Peyer's patch (tissue), 4 donors: ENCODE measurements around the gene TMEM231. TPM values are rescaled to one million over a fixed set of nuclear protein-coding genes. Genes with fewer than 3 reads are reported as not detected.

Source experiments
- DNase-seq, 3 donors: peaks; one replicate each; pipeline ENCODE4 v3.0.0-alpha.2; 2017 to 2019
- H3K27ac ChIP-seq, 4 donors: fragments of 200-600 bp; sonication (generic); one replicate each; pipeline ENCODE4 v1.5.1; 2016 to 2019
- H3K27me3 ChIP-seq, 2 donors: fragments of 200-600 bp; sonication (generic); one replicate each; pipeline ENCODE4 v1.5.1; 2019
- H3K36me3 ChIP-seq, 3 donors: fragments of 200-600 bp; sonication (generic); one replicate each; pipeline ENCODE4 v1.5.1; 2016 to 2019
- H3K4me1 ChIP-seq, 4 donors: fragments of 200-600 bp; sonication (generic); one replicate each; pipeline ENCODE4 v1.5.1; 2016 to 2019
- H3K4me3 ChIP-seq, 4 donors: fragments of 200-600 bp; sonication (generic); 1 replicate in 3 of 4; 2 replicates in 1 of 4; pipeline ENCODE4 v1.5.1; 2016 to 2019; ENCODE audit warnings: mild to moderate bottlenecking in 1 of 4
- H3K9me3 ChIP-seq, 4 donors: fragments of 200-600 bp; sonication (generic); one replicate each; pipeline ENCODE4 v1.5.1; 2016 to 2019; ENCODE audit warnings: mild to moderate bottlenecking in 1 of 4
- CTCF ChIP-seq, 6 experiments: fragments of 450-650 bp in 4 of 6; fragments of 200-600 bp in 2 of 6; sonication (generic) in 1 of 6; IDR thresholded peaks; one replicate each; pipeline ENCODE4 v1.5.1; 2017 to 2019; ENCODE audit warnings: antibody characterized with exemption in 6 of 6, mild to moderate bottlenecking in 3 of 6, moderate library complexity in 1 of 6
- POLR2A ChIP-seq, 2 donors: fragments of 450-650 bp; IDR thresholded peaks; one replicate each; pipeline ENCODE4 v1.5.1; 2017; ENCODE audit warnings: antibody characterized with exemption in 2 of 2, mild to moderate bottlenecking in 2 of 2, moderate library complexity in 2 of 2
- total RNA-seq, 4 donors: library from RNA; depleted of rRNA; stranded (reverse); fragments of >200 nt; gene quantifications; one replicate each; pipeline ENCODE4 v1.1.0, GENCODE V29; 2016

Gene TMEM231
- total RNA-seq, 4 donors from 2014 or later: 3.3 to 17.9 (median 4.0) TPM

- H3K9me3 ChIP-seq: no peaks in the 10 kb centered on the region
- no peak overlapping the region for H3K27ac ChIP-seq
- TF ChIP-seq POLR2A (IDR thresholded peaks at IDR 0.05): no peak
- TF ChIP-seq CTCF (IDR thresholded peaks at IDR 0.05): no peak
- H3K27me3 ChIP-seq: no peaks in the 10 kb centered on the region
- no peak overlapping the region for H3K4me3 ChIP-seq
- H3K36me3 ChIP-seq: peaks cover 0 to 100% (median 0%) of the 10 kb centered on the region in 3 donors
- no peak for DNase-seq
- peaks cover 0 to 32% (median 0%) of the 10 kb centered on the region in 4 donors for H3K4me1 ChIP-seq
Observed at GRCh38 chr16:75572864-75573542, 17.0 kb upstream of the TMEM231 start.

GRCh38 chr16:75570396-75571065, 14.5 kb upstream of the TMEM231 start:
- H3K27ac ChIP-seq: peak overlapping the region in 1 of 4 donors; percentile 7
- peaks cover 0 to 79% (median 0%) of the 10 kb centered on the region in 3 donors for H3K36me3 ChIP-seq
- peaks cover 0 to 44% (median 7%) of the 10 kb centered on the region in 4 donors for H3K4me1 ChIP-seq
- H3K4me3 ChIP-seq: no peak overlapping the region
- no peaks in the 10 kb centered on the region for H3K27me3 ChIP-seq
- DNase-seq: no peak
- no peaks in the 10 kb centered on the region for H3K9me3 ChIP-seq
- TF ChIP-seq CTCF (IDR thresholded peaks at IDR 0.05): no peak

GRCh38 chr16:75567911-75568310, 11.9 kb upstream of the TMEM231 start:
- Histone ChIP-seq H3K27me3 (no peaks in the 10 kb centered on the region), H3K9me3 (no peaks in the 10 kb centered on the region), H3K4me1 (peaks cover 0 to 43% (median 7%) of the 10 kb centered on the region in 4 donors), H3K36me3 (peaks cover 0 to 53% (median 0%) of the 10 kb centered on the region in 3 donors), H3K4me3 (peak overlapping the region in 1 of 4 donors; percentile 97), H3K27ac (no peak overlapping the region)
- DNase-seq: no peak
- TF ChIP-seq POLR2A (IDR thresholded peaks at IDR 0.05) (no peak), CTCF (IDR thresholded peaks at IDR 0.05) (no peak)

GRCh38 chr16:75566758-75567255, 10.8 kb upstream of the TMEM231 start:
- Histone ChIP-seq H3K27me3 (no peaks in the 10 kb centered on the region), H3K4me3 (peak overlapping the region; percentile 82 to 97 (median 92)), H3K4me1 (peaks cover 0 to 35% (median 7%) of the 10 kb centered on the region in 4 donors), H3K9me3 (no peaks in the 10 kb centered on the region), H3K36me3 (peaks cover 0 to 42% (median 0%) of the 10 kb centered on the region in 3 donors), H3K27ac (peak overlapping the region; percentile 59 to 81 (median 74))
- DNase-seq: no peak
- TF ChIP-seq CTCF (IDR thresholded peaks at IDR 0.05): no peak
- no peak for TF ChIP-seq POLR2A (IDR thresholded peaks at IDR 0.05)

- Histone ChIP-seq H3K4me1 (peaks cover 0 to 35% (median 7%) of the 10 kb centered on the region in 4 donors), H3K27ac (peak within 1 kb of the TSS; percentile 59 to 81 (median 74))
- peak; percentile 92 to 95 (median 93) for DNase-seq
Observed at GRCh38 chr16:75566040-75566757, 10.1 kb upstream of the TMEM231 start, which contains the start of gene GABARAPL2. GABARAPL2 (plus strand) TSS chr16:75566379; CDS start chr16:75566487, 108 bp downstream.

More at GRCh38 chr16:75566040-75566757, 10.1 kb upstream of the TMEM231 start, which contains the start of gene GABARAPL2:
- peak within 1 kb of the TSS; percentile 82 to 97 (median 92) for H3K4me3 ChIP-seq
- no peaks in the 10 kb centered on the region for H3K27me3 ChIP-seq
- H3K9me3 ChIP-seq: no peaks in the 10 kb centered on the region
- H3K36me3 ChIP-seq: peaks cover 0 to 36% (median 0%) of the 10 kb centered on the region in 3 donors
- TF ChIP-seq CTCF (IDR thresholded peaks at IDR 0.05) (no peak), POLR2A (IDR thresholded peaks at IDR 0.05) (peak; percentile 52 to 76)
